Tibial nerve (tissue), 4 donors: ENCODE data around the gene TKT.

Experiments used
- CTCF ChIP-seq, 5 experiments: fragments of 200-600 bp in 3 of 5; fragments of 450-650 bp in 2 of 5; sonication (generic) in 3 of 5; IDR thresholded peaks; one replicate each; pipeline ENCODE4 v1.5.1; 2016 to 2019; ENCODE audit warnings: antibody characterized with exemption in 5 of 5, mild to moderate bottlenecking in 3 of 5, moderate library complexity in 2 of 5
- EP300 ChIP-seq, 2 donors: sonication (generic); formaldehyde crosslinking; IDR thresholded peaks; one replicate each; pipeline ENCODE4 v1.6.1; 2017; ENCODE audit warnings: antibody characterized with exemption in 2 of 2, mild to moderate bottlenecking in 1 of 2
- POLR2A ChIP-seq, 2 donors: fragments of 450-650 bp; IDR thresholded peaks; one replicate each; pipeline ENCODE4 v1.6.1; 2017; ENCODE audit warnings: antibody characterized with exemption in 2 of 2, mild to moderate bottlenecking in 2 of 2, moderate library complexity in 2 of 2

- no peak for TF ChIP-seq CTCF (IDR thresholded peaks at IDR 0.05)
- TF ChIP-seq EP300 (IDR thresholded peaks at IDR 0.05): no peak
- no peak for TF ChIP-seq POLR2A (IDR thresholded peaks at IDR 0.05)
Measured at GRCh38 chr3:53189276-53189675, 66.5 kb downstream of the TKT start.
